GM21723 (cell line): ENCODE data around the gene NPLOC4.
A peak's percentile ranks its signal among the peaks of the same experiment; 100 is the strongest.

Experiments
- ATAC-seq: cut with Tn5 transposase; IDR thresholded peaks from one replicate; pipeline ENCODE4 v1.9.1; 2021; ENCODE audit warnings: mild to moderate bottlenecking, moderate library complexity; ENCODE audit not compliant: unreplicated experiment

Gene NPLOC4

DNA sequence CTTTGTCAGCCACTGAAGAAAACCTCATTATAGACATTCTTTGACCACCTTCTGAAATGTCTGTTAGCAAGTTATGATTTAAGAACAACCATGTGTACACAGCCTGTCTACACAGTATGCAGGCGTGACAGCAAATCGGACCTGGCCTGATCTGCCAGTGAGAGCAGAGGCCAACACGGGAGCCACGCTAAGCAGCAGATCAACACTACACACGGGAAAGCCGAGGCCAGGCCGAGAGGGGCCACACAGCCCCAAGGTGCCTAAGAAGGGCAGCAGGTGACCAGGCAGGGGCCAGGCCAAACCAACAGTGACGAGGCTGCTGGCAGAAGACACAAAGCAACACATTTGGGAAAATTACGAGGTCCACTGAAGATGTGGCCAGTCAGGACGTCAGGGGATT, 68.5 kb downstream of the NPLOC4 start:
- ATAC-seq, result no peak

DNA sequence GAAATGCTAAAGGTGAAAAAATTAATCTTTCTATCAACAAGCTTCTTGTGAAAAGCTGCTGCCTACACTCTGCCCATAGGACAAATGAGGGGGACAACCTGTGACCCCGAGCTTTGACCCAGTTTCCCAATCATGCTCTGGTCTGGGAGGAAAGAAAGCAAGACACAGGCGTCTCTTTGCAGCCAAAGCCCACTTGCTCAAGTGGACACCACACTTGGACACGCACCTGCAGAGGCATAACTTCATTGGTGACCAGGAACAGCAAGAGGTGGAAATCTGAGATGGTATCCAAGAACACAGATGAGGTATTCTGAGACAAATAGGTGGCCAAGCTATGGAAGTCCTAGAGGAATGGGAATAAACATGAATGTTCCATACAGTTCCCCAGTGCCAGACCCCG, 69.7 kb downstream of the NPLOC4 start:
- ATAC-seq, result no peak

DNA sequence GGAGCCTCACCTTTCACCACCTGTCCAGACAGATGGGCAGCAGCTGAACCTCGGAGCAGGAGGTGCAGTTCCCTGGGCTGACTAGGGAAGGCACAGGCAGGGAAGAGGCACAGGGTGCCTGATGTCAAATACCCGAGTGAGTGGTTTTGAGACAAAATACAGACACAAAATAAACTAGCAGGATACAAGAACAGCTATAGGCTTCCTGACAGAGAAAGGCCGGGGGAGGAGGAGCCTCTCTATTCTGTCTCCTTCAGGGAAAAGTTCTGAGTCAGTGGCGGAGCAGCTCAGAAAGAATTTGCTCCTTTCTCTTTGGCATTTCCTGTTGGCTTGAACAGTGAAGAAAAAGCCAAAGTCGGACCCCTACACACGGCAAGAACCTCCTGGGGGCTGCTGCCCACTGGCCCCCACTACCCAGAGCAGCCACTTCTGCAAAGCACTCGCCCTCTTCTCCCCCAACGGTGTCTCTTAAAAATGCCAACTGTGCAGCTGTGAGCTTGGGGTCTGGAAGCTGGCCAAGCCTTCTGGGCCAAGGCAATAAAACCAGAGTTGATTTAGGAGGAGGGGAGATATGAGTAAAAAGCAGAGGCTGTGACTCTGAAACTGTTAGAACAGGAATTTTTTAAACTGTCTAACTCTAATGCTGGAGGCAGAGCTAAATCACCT, 70.3 kb downstream of the NPLOC4 start:
- ATAC-seq, result no peak

DNA sequence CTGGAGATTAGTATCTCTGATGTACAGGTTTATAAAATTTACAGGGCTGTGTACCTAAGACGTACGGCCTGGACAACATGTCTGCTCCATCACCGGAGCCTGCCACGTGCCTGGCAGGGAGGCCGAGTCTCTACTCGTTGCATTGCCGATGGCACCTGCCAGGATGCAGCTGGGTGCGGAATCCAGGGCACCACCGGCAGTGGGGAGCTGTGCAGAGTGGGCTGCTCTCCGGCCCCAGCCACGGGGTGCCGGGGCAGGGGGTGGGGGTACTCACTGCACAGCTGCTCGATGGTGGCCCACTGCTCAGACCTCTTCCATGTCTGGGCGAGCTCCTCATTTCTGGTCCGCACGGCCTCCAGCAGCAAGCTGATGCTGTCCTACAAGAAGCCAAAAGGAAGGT, 71.7 kb downstream of the NPLOC4 start:
- ATAC-seq, result no peak

DNA sequence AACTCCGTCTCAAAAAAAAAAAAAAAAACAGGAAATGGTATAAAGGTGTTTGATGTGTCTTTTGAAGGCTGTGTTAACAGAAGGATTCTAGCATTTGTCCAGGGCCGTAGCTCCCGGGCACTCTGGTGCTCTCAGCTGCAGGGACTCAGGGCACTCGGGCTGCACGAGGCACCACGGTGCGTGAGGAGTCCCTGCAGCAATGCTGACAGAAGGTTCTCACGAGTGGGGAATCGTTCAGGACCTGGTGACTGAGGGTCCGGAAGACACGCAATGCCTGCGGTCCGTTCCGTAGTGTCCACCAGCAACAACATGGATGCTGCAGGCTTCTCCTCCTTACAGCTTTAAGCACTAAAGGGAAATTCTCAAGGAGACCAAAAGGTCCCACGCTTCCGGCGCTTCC, 72.1 kb downstream of the NPLOC4 start:
- no peak for ATAC-seq

DNA sequence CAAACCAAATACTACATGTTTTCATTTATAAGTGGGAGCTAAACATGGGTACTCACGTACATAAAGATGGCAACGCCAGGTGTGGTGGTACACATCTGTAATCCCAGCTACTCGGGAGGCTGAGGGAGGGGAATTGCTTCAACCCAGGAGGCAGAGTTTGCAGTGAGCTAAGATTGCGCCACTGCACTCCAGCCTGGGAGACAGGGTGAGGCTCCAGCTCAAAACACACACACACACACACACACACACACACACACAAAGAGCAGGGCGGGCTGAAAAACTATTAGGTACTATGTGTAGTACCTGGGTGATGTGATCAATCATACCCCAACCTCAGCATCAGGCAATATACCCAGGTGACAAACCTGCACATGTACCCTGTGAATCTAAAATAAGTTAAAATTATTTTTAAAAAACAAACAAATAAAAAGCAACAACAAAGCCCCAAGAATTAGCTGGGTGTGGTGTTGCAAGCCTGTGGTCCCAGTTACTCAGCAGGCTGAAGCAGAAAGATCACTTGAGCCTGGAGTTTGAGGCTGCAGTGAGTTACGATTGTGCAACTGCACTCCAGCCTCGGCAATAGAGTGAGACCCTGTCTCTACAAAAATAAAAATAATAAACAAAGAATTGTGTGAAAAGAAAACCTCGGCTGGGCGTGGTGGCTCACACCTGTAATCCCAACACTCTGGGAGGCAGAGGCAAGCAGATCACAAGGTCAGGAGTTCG, 72.9 kb downstream of the NPLOC4 start:
- no peak for ATAC-seq

DNA sequence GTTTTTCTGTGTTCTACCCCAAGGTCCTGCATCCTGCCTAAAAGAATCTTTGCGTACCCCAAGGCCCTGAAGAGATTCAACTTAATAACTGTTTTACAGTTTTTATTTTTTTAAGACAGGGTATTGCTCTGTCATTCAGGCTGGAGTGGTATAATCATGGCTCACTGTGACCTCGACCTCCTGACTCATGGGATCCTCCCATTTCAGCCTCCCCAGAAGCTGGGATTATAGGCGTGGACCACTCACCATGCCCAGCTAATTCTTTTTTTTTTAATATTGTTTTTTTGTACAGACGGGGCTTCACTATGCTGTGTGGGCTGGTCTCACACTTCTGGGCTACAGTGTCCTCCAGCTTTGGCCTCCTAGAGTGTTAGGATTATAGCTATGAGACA, 75.4 kb downstream of the NPLOC4 start:
- no peak for ATAC-seq

DNA sequence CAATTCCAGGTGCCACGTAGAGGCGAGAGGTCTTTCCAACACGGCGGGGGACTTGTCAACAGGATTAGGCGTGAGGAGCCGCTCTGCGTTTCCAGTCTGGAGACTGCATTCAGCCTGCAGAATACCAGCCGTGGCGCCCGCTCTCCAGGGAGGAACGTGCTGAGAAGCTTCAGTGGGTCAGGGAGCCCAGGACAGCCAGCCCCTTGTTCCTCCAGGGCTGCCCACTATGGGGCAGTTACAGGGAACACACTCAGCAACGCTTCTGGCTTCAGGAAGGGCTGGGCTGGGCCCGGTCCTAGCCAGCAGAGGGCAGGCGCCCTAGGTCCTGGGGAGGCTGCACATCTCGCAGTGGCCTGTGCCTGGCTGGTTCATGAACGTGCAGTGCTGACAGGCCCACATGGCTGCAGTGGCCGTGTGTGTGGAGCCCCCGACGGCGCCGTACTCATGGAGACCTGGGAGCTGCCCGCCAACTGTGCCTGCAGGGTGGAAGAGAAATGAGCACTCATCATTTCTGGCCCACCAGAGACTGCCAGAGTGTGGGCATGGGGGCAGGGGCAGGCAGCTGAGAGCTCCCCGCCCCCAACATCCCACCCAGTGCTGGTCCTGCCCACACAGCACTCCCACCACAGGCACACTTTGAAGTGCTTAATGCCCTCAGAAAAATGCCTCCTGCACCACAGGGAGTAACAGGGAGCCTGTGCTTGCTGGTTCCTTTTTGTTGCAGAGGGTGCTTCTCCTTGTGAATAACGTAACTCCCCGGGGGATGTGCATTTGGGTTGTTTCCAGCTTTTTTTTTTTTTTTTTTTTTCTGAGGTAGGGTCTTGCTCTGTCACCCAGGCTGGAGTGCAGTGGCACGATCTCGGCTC, 77.7 kb downstream of the NPLOC4 start:
- ATAC-seq, result no peak

DNA sequence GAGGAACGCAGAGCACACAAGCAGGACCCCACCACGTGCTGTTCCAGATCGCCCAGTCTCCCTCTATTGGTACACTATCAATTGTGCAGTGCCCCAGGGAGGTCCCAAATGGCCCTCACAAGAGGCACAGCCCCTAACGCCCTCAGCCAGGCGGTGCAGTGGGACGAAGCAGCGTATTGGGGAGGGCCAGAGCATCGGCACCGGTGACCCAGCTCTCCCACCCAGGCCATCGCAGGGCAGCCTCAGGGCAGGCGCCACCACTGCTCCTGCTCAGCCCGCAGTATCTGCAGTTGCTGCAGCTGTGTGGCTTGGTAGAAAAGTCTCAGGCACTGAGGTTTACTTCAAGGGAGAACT, 78.8 kb downstream of the NPLOC4 start:
- ATAC-seq, result no peak

DNA sequence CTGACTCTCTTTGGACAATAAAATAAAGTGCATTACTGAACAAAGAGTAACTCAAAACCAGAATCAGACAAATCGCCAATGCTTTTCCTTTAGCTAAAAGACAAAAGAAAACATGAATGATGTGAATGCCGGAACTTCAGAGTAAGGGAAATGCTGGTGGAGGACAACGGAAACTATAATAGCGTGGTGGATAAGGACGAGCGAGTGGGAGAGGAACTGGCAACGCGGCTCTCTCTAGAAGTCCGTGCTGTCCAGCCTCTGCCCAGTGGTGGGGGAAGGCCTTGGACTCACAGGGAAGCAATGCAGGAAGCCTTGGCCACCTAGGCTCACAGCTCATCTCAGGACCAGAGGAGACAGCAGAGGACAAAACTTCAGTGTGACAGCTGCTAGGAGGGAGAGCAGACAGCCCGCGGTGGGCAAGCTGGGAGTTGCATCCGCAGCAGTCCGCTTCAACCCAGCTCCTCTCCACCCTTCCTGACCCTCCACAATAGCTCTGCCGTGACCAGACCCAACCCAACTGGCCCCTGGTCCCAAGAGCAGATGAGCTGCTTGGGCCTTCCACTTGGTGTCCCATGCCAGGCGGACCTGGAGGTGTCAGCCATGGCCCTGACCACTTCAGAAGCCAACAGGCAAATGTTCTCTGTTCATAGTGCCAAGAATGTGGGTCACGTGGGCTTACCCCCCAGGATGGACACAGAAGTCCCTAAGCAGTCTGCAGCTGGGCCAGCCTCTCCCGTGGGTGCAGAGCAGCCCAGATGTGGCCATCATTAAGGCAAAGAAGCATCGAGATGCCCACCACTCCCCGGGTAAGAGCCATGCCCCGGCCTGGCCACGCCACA, 79.4 kb downstream of the NPLOC4 start:
- no peak for ATAC-seq

DNA sequence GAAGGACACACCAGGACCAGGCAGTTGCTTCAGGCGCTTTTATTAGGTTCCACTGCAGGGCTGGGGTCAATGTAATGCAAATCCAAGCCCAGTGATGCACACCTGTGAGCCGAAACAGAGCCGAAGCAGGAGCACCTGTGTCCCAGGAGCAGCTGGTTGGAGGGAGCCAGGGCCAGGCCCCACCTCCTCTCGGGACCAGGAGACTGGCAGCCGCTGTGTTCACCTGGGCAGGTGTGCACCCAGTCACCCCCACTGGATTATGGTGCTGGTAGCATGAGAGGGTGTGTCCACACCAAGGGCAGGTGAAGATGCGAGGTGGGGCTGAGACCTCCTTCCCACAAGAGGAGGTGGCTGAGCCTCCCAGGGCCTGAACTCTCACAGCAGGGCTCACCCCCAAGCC, 80.0 kb downstream of the NPLOC4 start:
- ATAC-seq, result no peak

DNA sequence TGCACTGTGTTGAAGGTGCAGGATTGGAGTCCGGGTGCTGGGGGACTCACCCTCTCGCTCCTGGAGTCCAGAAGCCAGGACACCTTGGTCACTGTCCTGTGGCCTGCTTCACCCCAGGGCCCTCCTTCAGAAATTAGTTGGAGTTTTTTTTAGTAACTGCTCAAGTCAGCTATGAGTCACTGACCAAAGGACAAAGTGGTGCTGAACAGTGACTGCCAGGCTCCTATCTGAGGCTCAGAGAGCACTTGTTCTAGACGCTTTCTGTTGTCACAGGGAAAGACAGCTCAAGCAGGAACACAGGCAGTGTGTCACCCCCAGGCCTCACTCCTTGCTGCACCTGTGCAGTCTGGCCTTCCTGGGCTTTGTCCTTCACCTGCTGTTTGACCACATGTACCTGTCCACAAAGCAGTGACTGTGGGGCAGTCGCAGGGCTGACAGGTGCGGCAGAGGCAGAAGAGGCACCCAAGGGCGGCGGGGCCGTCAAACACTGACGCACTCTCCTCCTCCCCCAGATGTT, 80.7 kb downstream of the NPLOC4 start:
- no peak for ATAC-seq

DNA sequence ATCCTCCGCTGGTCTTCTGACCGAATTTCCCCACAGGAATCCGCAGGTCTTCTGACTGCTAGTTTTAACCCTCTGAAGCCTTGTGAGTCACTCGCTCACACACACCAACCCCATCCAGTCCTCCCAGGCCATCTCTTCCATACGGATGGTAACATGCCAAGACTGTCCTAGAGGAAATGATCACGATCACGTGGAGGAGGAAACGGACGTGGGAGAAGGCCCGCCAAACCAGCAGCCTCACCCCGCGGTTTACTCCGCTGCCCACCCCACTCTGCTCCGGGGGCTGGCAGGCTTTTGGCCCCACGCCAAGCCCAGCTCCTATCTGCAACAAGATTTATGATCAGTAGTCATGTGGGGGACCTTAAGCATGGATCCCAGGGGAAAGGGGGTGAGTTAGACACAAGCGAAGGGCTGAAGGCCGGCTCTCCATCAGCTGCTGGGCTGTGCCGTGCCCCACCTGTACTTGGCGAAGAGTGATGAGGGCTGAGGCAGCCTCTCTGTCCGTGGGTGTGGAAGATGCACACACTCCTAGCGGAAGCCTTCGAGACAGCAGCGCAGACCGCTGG, 83.2 kb downstream of the NPLOC4 start:
- ATAC-seq, result peak; percentile 5

DNA sequence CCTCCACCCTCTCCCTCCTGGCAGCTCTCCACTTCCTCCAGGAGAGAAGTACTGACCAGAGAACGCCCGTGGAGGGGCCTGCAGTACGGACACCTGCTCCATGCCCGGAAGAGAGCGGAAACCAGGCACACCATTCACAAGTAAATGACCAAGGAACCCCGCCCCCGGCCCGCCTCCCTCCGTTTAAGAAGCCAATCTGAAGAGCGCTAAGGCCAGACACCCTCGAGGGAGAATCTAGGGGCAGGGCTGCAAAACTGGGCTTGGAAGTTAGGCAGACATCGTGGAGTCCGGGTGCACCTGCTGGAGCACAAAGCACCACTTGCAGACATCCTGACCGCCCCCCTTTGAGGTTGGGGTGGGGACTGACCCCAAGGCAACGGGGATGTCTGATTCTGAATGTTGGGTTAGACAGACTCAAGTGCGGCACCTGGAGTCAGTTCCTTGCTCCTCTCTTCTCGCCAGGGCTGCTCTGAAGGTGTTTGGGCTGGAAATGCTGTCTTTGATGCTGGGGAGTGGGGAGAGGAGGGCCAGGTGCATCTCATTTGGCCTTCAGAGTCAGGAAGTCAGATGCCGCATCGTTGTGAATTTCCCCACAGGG, 83.8 kb downstream of the NPLOC4 start:
- ATAC-seq, result peak; percentile 44

DNA sequence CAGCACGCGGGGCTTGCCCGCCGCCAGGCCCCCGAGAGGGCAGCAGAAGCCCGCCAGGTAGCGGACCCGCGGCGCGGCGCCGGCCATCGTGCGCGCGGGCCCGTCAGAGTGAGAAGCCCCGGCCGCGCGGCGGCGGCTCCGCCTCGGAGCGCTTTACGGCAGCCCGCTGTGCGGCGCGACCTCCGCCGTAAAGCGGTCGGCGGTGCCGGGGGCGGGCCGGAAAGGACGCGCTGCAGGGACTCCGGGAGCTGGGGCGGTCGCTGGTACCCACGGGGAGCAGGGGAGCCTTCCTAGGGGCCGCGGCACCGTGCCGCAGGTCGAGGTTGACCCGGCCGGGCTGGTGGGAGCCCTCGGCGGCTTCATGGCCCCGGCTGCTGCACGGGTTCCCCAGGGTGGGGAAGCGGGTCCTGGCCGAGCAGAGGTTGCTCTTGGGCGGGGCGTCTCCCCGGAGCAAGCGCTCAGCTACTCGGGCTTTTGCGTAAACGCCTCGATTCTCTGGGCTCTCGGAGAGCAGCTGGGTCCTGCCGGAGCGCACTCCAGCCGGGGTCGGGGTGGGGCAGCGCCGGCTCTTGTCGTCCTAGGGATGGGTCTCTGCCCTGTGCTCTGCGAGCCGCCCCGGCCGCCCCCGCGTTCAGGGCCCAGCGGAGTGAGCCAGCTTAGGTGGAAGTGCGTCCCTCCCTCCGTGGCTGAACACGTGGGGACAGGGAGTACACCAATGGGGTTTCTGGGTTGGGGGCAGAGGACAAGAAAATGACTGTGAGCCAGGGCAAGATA, 84.5 kb downstream of the NPLOC4 start, which contains the start of gene FAAP100:
Gene FAAP100 (minus strand): TSS at position 110 of the 774 bp plus-strand sequence. CDS start 23 bp downstream, at position 87.
- peak; percentile 33 for ATAC-seq

DNA sequence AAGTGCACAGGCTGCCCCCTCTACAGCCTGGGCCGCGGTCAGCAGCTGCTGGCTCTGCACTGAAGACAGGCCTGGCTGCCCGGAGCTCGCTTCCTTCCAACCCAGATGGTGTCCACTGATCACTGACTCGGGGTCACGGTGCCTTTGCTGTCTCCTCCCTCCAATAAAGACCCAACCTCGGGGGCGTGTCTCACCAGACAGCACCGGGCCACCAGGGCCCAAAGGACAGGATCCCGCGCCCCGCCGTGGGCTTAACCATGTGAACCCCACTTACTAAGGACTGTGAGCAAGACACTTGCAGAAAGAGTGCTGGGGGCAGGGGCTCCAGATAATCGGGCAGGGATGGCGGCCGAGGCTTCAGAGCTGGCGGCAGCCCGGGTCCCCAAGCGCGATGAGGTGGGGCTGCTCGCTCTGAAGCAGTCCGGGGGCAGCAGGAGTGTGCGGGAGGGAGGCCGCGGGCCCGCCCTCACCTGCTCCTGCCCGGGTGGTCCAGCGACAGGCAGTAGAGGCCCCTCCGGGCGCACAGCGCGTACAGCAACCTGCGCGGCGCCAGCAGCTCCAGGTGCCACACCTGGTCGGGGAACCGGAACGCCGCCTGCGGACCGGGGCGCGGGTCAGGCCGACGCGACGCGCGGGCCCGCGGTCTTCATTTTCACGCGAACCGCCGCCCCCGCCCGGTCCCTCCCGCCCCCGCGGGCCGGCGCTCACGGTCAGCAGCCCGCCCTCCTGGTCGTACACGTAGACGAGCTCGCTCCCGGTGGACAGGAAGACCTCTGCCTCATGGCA, 85.3 kb downstream of the NPLOC4 start:
- ATAC-seq, result no peak

DNA sequence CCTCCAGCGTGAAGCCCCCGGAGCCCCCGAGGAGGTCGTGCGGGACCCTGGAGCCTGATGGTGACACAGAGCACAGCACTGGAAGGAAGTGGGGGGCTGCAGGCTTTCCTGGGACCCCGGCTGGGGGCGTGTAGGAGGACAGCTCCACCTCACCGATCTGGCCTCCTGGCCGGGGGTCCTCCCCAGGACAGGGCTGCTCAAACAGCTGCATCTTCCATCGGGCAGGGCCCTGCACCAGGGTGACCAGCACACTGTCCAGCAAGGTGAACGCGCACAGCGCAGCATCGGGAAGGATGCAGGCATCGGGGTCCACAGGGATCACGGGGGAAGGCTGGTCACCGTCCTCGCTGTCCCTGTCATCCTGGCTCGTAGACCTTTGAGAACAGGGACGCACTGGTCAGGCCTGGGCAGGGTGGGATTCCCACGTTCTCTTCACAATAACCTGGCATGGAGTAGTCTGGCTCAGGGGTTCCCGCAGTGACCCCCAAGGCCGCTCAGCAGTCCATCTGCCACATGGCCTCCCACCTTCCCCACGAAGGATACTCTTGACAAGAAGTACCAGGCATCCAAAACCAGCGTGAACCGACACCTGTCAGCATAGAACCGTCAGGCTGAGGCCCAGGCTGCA, 86.0 kb downstream of the NPLOC4 start:
- no peak for ATAC-seq

DNA sequence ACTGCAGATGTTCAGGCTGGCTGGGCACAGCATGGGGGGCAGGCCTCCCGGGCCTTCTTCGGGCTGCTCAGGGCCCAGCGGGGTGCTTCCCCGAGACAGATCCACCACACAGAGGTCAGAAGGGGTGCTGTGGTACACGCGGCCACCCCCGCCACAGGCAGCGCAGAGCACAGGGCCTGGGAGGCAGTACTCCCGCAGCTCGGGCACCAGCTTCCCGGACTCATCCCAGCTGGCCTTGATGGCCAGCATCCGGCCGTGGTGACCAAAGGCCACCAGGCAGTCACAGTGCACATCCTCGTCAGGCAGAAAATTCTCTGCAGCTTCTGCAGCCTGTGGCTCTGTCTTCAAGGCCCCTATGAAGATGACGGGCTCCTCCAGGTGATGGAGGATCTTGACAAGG, 86.6 kb downstream of the NPLOC4 start:
- no peak for ATAC-seq
